ENCODE results near the gene CREB3L1. TPM values are rescaled to one million over a fixed set of nuclear protein-coding genes. Genes with fewer than 3 reads are reported as not detected.

The CREB3L1 gene
- total RNA-seq, 1 experiment from 2014 or later = 3.3 TPM

DNA sequence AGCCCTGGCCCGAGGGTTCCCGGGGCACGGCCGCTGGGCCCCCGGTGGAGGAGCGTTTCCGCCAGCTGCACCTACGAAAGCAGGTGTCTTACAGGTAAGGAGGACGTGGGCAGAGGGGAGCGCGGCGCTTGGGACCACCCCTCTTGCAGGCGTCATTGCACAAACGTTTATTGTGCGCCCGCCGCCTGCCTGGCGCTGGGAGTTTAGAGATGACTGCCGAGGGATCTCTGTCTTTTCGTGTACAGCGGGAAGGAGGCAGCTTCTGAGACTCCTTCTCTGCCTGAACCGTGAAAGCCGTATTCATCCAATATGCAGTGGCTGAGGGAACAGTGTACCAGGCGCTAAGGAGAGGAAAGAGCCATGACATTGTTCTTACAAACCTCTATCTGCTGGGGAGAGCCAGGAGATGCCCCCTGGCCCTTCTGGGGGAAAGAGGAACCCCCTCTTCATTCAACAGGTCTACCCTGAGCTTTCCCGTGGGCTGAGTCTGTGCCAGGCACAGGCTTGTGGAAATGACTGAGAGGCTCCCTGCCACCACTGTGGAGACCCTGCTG is 56.0 kb downstream of the CREB3L1 start:
- TF ChIP-seq, protein P1, sequence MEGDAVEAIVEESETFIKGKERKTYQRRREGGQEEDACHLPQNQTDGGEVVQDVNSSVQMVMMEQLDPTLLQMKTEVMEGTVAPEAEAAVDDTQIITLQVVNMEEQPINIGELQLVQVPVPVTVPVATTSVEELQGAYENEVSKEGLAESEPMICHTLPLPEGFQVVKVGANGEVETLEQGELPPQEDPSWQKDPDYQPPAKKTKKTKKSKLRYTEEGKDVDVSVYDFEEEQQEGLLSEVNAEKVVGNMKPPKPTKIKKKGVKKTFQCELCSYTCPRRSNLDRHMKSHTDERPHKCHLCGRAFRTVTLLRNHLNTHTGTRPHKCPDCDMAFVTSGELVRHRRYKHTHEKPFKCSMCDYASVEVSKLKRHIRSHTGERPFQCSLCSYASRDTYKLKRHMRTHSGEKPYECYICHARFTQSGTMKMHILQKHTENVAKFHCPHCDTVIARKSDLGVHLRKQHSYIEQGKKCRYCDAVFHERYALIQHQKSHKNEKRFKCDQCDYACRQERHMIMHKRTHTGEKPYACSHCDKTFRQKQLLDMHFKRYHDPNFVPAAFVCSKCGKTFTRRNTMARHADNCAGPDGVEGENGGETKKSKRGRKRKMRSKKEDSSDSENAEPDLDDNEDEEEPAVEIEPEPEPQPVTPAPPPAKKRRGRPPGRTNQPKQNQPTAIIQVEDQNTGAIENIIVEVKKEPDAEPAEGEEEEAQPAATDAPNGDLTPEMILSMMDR (conservative IDR thresholded peaks at IDR 0.05) = no peak
- Histone ChIP-seq H4K8ac (replicated peaks; ENCODE audit: insufficient read length, low read depth, low read length) (no peak overlapping the region), H2BK12ac (ENCODE audit: insufficient read length, low read depth, low read length) (no peak overlapping the region), H3K9ac (ENCODE audit: extremely low read depth, insufficient read length, low read length) (peak overlapping the region; percentile 12), H3K4me2 (ENCODE audit: insufficient read depth, insufficient read length, low read length) (peak overlapping the region; percentile 36), H4K5ac (ENCODE audit: insufficient read length, low read depth, low read length) (no peak overlapping the region), H4K91ac (ENCODE audit: insufficient read length, low read depth, low read length) (no peak overlapping the region), H3K27me3 (ENCODE audit: insufficient read depth, low read length) (peaks cover 22% of the 10 kb centered on the region; the same call in 1 of the 2 replicates), H2BK120ac (ENCODE audit: low read depth, low read length, poor library complexity, severe bottlenecking) (no peak overlapping the region), H3K18ac (ENCODE audit: insufficient read length, low read depth, low read length) (no peak overlapping the region), H3K14ac (ENCODE audit: insufficient read depth, low read length) (no peak overlapping the region), H2AFZ (ENCODE audit: low read length) (no peak overlapping the region), H2AK5ac (ENCODE audit: insufficient read length, low read length) (no peak overlapping the region), H3K27ac (ENCODE audit: insufficient read length, low read depth, low read length) (no peak overlapping the region), H2BK20ac (ENCODE audit: low read depth, low read length, poor library complexity, severe bottlenecking) (no peak overlapping the region), H3K4ac (ENCODE audit: low read depth, low read length) (no peak overlapping the region), H3K79me2 (ENCODE audit: insufficient read depth, low read length) (no peaks in the 10 kb centered on the region), H3T11ph (ENCODE audit: low read length) (no peak overlapping the region), H3K23me2 (ENCODE audit: insufficient read length, low read depth, low read length, poor library complexity, severe bottlenecking) (peaks cover 7% of the 10 kb centered on the region), H3K9me3 (ENCODE audit: control insufficient read depth, low read depth, low read length) (no peaks in the 10 kb centered on the region), H2BK5ac (ENCODE audit: insufficient read length, low read length) (no peak overlapping the region), H3K4me1 (ENCODE audit: insufficient read depth, low read length) (peaks cover 7% of the 10 kb centered on the region; the same call in 1 of the 2 replicates), H4K20me1 (ENCODE audit: control insufficient read depth, insufficient read depth, insufficient read length) (no peaks in the 10 kb centered on the region), H3K56ac (ENCODE audit: insufficient read length, low read depth, low read length) (no peak overlapping the region), H2BK15ac (ENCODE audit: low read depth, low read length) (no peak overlapping the region), H3K23ac (ENCODE audit: insufficient read length, low read depth, low read length) (no peak overlapping the region), H3K79me1 (ENCODE audit: insufficient read depth, low read depth, low read length, poor library complexity, severe bottlenecking) (no peaks in the 10 kb centered on the region)
- Mint-ChIP-seq H3K9me3 (no peaks in the 10 kb centered on the region; a peak in 1 of 5 replicates), H3K4me3 (peak overlapping the region; percentile 57 to 79), H3K4me1 (peaks cover 54 to 79% of the 10 kb centered on the region in 2 experiments), H3K27ac (no peak overlapping the region), H3K27me3 (ENCODE audit: low read depth) (peaks cover 64% of the 10 kb centered on the region), H3K36me3 (ENCODE audit: insufficient read depth in 1 of 3, low read depth in 3 of 3) (peaks cover 0 to 4% (median 0%) of the 10 kb centered on the region in 3 experiments; a peak in 2 of 7 replicates)
- DNase-seq = peak; percentile 64
- WGBS (ENCODE audit: extremely low coverage, insufficient read length, low lambda C conversion rate) = no CpG with 5 or more reads among the region's 25 CpGs
